Endothelial cell of umbilical vein (primary cell): ENCODE measurements around the gene SPATS2L. TPM values are rescaled to one million over a fixed set of nuclear protein-coding genes. Genes with fewer than 3 reads are reported as not detected.

Experiments
- BruUV-seq: library from RNA; stranded (reverse); fragments of 400-500 nt; replicated peaks from 2 replicates; lab custom pipeline; 2021; lab: Mats Ljungman, UMichigan
- CTCF ChIA-PET: fragments of 300-600, 350-600 bp; sonication (Branson Sonifier 250); formaldehyde crosslinking; loops from one replicate; lab custom pipeline; 2021; ENCODE audit warnings: antibody characterized with exemption, inconsistent platforms; lab: Charles Lee
- POLR2A ChIA-PET: fragments of 300-600, 350-600 bp; sonication (Branson Sonifier 250); formaldehyde crosslinking; loops from one replicate; lab custom pipeline; 2021; ENCODE audit warnings: antibody characterized with exemption, inconsistent platforms; lab: Charles Lee
- DNase-seq: peaks from one replicate; pipeline ENCODE4 v3.0.0-alpha.2; 2011; ENCODE audit warnings: low read depth, low spot score
- FAIRE-seq: peaks from 2 replicates; lab custom pipeline; 2011; peaks lifted over from hg19 to GRCh38; lab: Jason Lieb, UNC
- H2AFZ ChIP-seq: 2 replicates; pipeline ENCODE4 v1.6.0; 2012; ENCODE audit warnings: low read depth, low read length, control low read depth, inconsistent platforms
- H3K27ac ChIP-seq: 2 replicates; pipeline ENCODE4 v1.5.1; 2011; ENCODE audit warnings: low read depth, mild to moderate bottlenecking, control low read depth, low read length, moderate library complexity; ENCODE audit not compliant: insufficient read depth
- H3K27me3 ChIP-seq, 2 experiments: 2 replicates each; pipeline versions ENCODE4 v1.6.0 to v1.6.1; 2011; ENCODE audit warnings: low read length in 2 of 2, mixed read lengths in 1 of 2; ENCODE audit not compliant: control insufficient read depth in 2 of 2, insufficient read depth in 2 of 2
- H3K36me3 ChIP-seq, 2 experiments: 2 replicates in 1 of 2; 3 replicates in 1 of 2; pipeline ENCODE4 v1.5.1; 2011; ENCODE audit warnings: low read length in 2 of 2, mild to moderate bottlenecking in 1 of 2, moderate library complexity in 1 of 2; ENCODE audit not compliant: control insufficient read depth in 2 of 2, insufficient read depth in 2 of 2; ENCODE audit errors: extremely low read depth in 1 of 2
- H3K4me1 ChIP-seq: 3 replicates; pipeline ENCODE4 v1.5.1; 2011; ENCODE audit warnings: mild to moderate bottlenecking, low read length; ENCODE audit not compliant: control insufficient read depth, insufficient read depth; ENCODE audit errors: extremely low read depth
- H3K4me2 ChIP-seq: 2 replicates; pipeline ENCODE4 v1.6.1; 2011; ENCODE audit warnings: low read length, control low read depth, mixed read lengths; ENCODE audit not compliant: insufficient read depth
- H3K4me3 ChIP-seq, 3 experiments: fragments of 200-600 bp in 1 of 3; sonication (generic), shearing (Covaris generic) in 1 of 3; replicated peaks in 1 of 3; 2 replicates each; pipeline ENCODE4 v1.5.1; 2011 to 2016; ENCODE audit warnings: control low read depth in 3 of 3, low read length in 3 of 3, mild to moderate bottlenecking in 2 of 3, inconsistent platforms in 1 of 3, low read depth in 1 of 3, moderate library complexity in 1 of 3; ENCODE audit not compliant: insufficient read depth in 1 of 3
- H3K79me2 ChIP-seq: 2 replicates; pipeline ENCODE4 v1.6.0; 2012; ENCODE audit warnings: low read length, inconsistent platforms; ENCODE audit not compliant: control insufficient read depth, insufficient read depth
- H3K9ac ChIP-seq: replicated peaks from 2 replicates; pipeline ENCODE3; 2011; ENCODE audit warnings: low read length, control low read depth; ENCODE audit not compliant: insufficient read depth; ENCODE audit errors: extremely low read depth
- H3K9me1 ChIP-seq: replicated peaks from 3 replicates; pipeline ENCODE4 v1.6.0; 2011; ENCODE audit warnings: mild to moderate bottlenecking, low read length; ENCODE audit not compliant: control insufficient read depth, insufficient read depth; ENCODE audit errors: extremely low read depth
- H3K9me3 ChIP-seq: replicated peaks from 2 replicates; pipeline ENCODE4 v1.5.1; 2012; ENCODE audit warnings: low read length, inconsistent platforms; ENCODE audit not compliant: control insufficient read depth, insufficient read depth
- H4K20me1 ChIP-seq: replicated peaks from 2 replicates; pipeline ENCODE3; 2011; ENCODE audit warnings: mild to moderate bottlenecking, low read length; ENCODE audit not compliant: control insufficient read depth, insufficient read depth; ENCODE audit errors: extremely low read depth
- CTCF ChIP-seq, 2 donors: IDR thresholded peaks; 1 replicate in 1 of 2; 2 replicates in 1 of 2; pipeline ENCODE4 v1.5.1; 2011; ENCODE audit warnings: low read length in 2 of 2, mild to moderate bottlenecking in 2 of 2, moderate library complexity in 2 of 2, control low read depth in 1 of 2, inconsistent platforms in 1 of 2, low read depth in 1 of 2; ENCODE audit not compliant: insufficient read depth in 1 of 2; ENCODE audit errors: extremely low read depth in 1 of 2
- EZH2 ChIP-seq: IDR thresholded peaks from 2 replicates; pipeline ENCODE4 v1.6.1; 2012; ENCODE audit warnings: borderline replicate concordance, low read depth, mild to moderate bottlenecking, moderate library complexity, low read length, inconsistent platforms; ENCODE audit not compliant: severe bottlenecking
- FOS ChIP-seq: IDR thresholded peaks from 2 replicates; pipeline ENCODE4 v1.6.1; 2011; ENCODE audit warnings: mild to moderate bottlenecking, low read length, moderate library complexity, borderline replicate concordance; ENCODE audit not compliant: insufficient read depth
- GATA2 ChIP-seq: IDR thresholded peaks from 2 replicates; pipeline ENCODE4 v1.7.0; 2011; ENCODE audit warnings: low read depth, mild to moderate bottlenecking, moderate library complexity, mixed read lengths, low read length; ENCODE audit not compliant: insufficient read length, insufficient read depth
- JUN ChIP-seq: IDR thresholded peaks from 2 replicates; pipeline ENCODE4 v1.6.1; 2011; ENCODE audit warnings: borderline replicate concordance, low read depth; ENCODE audit not compliant: insufficient read length, insufficient read depth
- MAX ChIP-seq: IDR thresholded peaks from 2 replicates; pipeline ENCODE4 v1.6.1; 2011; ENCODE audit not compliant: insufficient read depth, insufficient read length
- MYC ChIP-seq: IDR thresholded peaks from one replicate; pipeline ENCODE4 v1.6.1; 2011; ENCODE audit warnings: mild to moderate bottlenecking, low read depth, low read length
- POLR2A ChIP-seq: IDR thresholded peaks from 2 replicates; pipeline ENCODE4 v1.6.1; 2012; ENCODE audit warnings: low read depth, mild to moderate bottlenecking, control low read depth, low read length
- POLR2AphosphoS5 ChIP-seq: IDR thresholded peaks from 2 replicates; pipeline ENCODE4 v1.6.1; 2012; ENCODE audit warnings: low read depth, mild to moderate bottlenecking, control low read depth, low read length, moderate library complexity; ENCODE audit not compliant: insufficient read depth
- dilution Hi-C: fragments of 300-500 bp; cut with MboI; formaldehyde crosslinking; loops from one replicate; pipeline ENCODE4 v1.15.0; 2019; ENCODE audit warnings: low sequenced_read_pairs; ENCODE audit not compliant: extremely low pct_ligation_motif_present
- intact Hi-C: fragments of 100-400 bp; cut with micrococcal nuclease; formaldehyde crosslinking; loops from one replicate; pipeline ENCODE4 v1.10.0; 2022
- polyA plus RNA-seq, 4 experiments: library from polyadenylated mRNA; depleted of rRNA in 3 of 4; stranded (reverse) in 3 of 4; unstranded in 1 of 4; fragments of >200 nt; gene quantifications; 2 replicates each; pipeline versions ENCODE4 v1.2.1 to v1.2.3, GENCODE V29; 2011 to 2012; ENCODE audit warnings: missing spikeins in 1 of 4
- total RNA-seq: library from RNA; stranded (reverse); gene quantifications from 2 replicates; pipeline ENCODE4 v1.2.3, GENCODE V29; 2021

SPATS2L gene
- total and polyA plus RNA-seq, 2 donors (not counting 3 experiments of a cell fraction or from before 2014, with no cell fraction given): 29.1 to 72.9 TPM

- FAIRE-seq (no peak), DNase-seq (no peak)
- Histone ChIP-seq H3K9me3 (no peaks in the 10 kb centered on the region), H3K79me2 (peaks cover 3% of the 10 kb centered on the region), H3K4me1 (peaks cover 22% of the 10 kb centered on the region), H3K36me3 (no peaks in the 10 kb centered on the region), H3K27me3 (no peaks in the 10 kb centered on the region), H3K9ac (no peak overlapping the region), H3K9me1 (no peaks in the 10 kb centered on the region), H4K20me1 (no peaks in the 10 kb centered on the region), H3K4me3 (no peak overlapping the region), H3K27ac (no peak overlapping the region), H2AFZ (no peak overlapping the region), H3K4me2 (no peak overlapping the region)
- ChIA-PET POLR2A (interaction anchor here (0.7 kb wide), 1 partner anchor 234 kb away, joined by 3 read pairs; no protein-coding TSS in a partner anchor), CTCF (no interaction called here)
- TF ChIP-seq JUN (no peak), MAX (no peak), CTCF (IDR thresholded peaks at IDR 0.05; ENCODE audit: extremely low read depth in 1 of 2, insufficient read depth in 1 of 2, low read depth in 1 of 2, low read length in 2 of 2) (no peak), FOS (no peak), MYC (no peak), POLR2A (no peak), EZH2 (no peak), GATA2 (no peak), POLR2AphosphoS5 (no peak)
- intact Hi-C loops (no loop called here), dilution Hi-C loops (no loop called here)
- no TSS peak for BruUV-seq
These were observed 105.3 kb downstream of the SPATS2L start for GRCh38 chr2:200411831-200412230.
